Vagina (tissue), 2 donors: ENCODE results near the gene CELA2B. TPM values are rescaled to one million over a fixed set of nuclear protein-coding genes. Genes with fewer than 3 reads are reported as not detected.
"Not testable (repeated sequence)": the region's sequence is repeated elsewhere in the genome, so short reads cannot be mapped to it uniquely, and the experiment has no call there.

Experiments used
- DNase-seq, 2 donors: peaks; one replicate each; pipeline ENCODE4 v3.0.0-alpha.2; 2017; ENCODE audit errors: extremely low spot score in 2 of 2
- H3K27ac ChIP-seq: fragments of 200-600 bp; sonication (generic); one replicate; pipeline ENCODE4 v1.5.1; 2019
- H3K27me3 ChIP-seq: fragments of 200-600 bp; sonication (generic); one replicate; pipeline ENCODE4 v1.5.1; 2019
- H3K36me3 ChIP-seq, 2 donors: fragments of 200-600 bp; sonication (generic); one replicate each; pipeline ENCODE4 v1.5.1; 2017 to 2019
- H3K4me1 ChIP-seq: fragments of 200-600 bp; sonication (generic); one replicate; pipeline ENCODE4 v1.5.1; 2019
- H3K4me3 ChIP-seq, 2 donors: fragments of 200-600 bp; sonication (generic); 1 replicate in 1 of 2; 2 replicates in 1 of 2; pipeline ENCODE4 v1.5.1; 2016 to 2019
- H3K9me3 ChIP-seq: fragments of 200-600 bp; sonication (generic); one replicate; pipeline ENCODE4 v1.5.1; 2019
- POLR2A ChIP-seq, 2 donors: fragments of 450-650 bp; IDR thresholded peaks; one replicate each; pipeline ENCODE4 v1.6.1; 2017; ENCODE audit warnings: antibody characterized with exemption in 2 of 2, mild to moderate bottlenecking in 2 of 2, moderate library complexity in 2 of 2
- POLR2AphosphoS5 ChIP-seq, 2 donors: sonication (generic); formaldehyde crosslinking; IDR thresholded peaks; one replicate each; pipeline ENCODE4 v1.9.0; 2017; ENCODE audit warnings: antibody characterized with exemption in 2 of 2, mild to moderate bottlenecking in 2 of 2, low read depth in 1 of 2; ENCODE audit not compliant: insufficient read depth in 1 of 2
- intact Hi-C: fragments of 100-400 bp; cut with DNase I; formaldehyde crosslinking; loops from one replicate; pipeline ENCODE4 v1.15.1; 2023
- total RNA-seq: library from RNA; depleted of rRNA; stranded (reverse); fragments of >200 nt; gene quantifications from one replicate; pipeline ENCODE4 v1.2.3, GENCODE V29; 2016
- TF ChIP-seq, protein P1 (sequence below), 3 experiments: fragments of 450-650 bp in 2 of 3; fragments of 200-600 bp in 1 of 3; sonication (generic) in 1 of 3; IDR thresholded peaks; one replicate each; pipeline ENCODE4 v1.5.1; 2017 to 2019; ENCODE audit warnings: antibody characterized with exemption in 3 of 3, mild to moderate bottlenecking in 2 of 3, moderate library complexity in 2 of 3

CELA2B gene
- total RNA-seq, 1 donor from 2014 or later: not detected

GRCh38 chr1:15510611-15511405 is 34.9 kb downstream of the CELA2B start:
- DNase-seq: no peak
- intact Hi-C loops: no loop called here

DNA sequence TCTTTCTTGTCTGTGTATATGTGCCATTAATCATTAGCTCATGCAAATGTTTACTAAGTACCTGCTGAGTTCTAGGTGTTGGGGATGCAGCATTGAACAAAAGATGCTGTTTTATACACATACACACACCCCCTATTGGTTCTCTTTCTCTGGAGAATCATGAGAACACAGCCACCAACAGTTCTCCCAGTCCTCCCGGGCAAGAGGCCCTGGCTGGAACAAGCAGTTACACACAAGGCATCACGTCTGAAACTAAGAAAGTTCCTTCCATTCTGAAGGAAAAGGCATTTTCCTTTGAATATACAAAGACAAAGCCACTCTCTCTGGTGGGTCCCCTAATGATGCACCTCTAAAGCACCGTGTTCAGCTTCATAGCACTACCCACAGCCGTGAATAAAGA is 37.3 kb downstream of the CELA2B start:
- TF ChIP-seq, protein P1, sequence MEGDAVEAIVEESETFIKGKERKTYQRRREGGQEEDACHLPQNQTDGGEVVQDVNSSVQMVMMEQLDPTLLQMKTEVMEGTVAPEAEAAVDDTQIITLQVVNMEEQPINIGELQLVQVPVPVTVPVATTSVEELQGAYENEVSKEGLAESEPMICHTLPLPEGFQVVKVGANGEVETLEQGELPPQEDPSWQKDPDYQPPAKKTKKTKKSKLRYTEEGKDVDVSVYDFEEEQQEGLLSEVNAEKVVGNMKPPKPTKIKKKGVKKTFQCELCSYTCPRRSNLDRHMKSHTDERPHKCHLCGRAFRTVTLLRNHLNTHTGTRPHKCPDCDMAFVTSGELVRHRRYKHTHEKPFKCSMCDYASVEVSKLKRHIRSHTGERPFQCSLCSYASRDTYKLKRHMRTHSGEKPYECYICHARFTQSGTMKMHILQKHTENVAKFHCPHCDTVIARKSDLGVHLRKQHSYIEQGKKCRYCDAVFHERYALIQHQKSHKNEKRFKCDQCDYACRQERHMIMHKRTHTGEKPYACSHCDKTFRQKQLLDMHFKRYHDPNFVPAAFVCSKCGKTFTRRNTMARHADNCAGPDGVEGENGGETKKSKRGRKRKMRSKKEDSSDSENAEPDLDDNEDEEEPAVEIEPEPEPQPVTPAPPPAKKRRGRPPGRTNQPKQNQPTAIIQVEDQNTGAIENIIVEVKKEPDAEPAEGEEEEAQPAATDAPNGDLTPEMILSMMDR (IDR thresholded peaks at IDR 0.05): no peak
- TF ChIP-seq POLR2AphosphoS5 (IDR thresholded peaks at IDR 0.05; ENCODE audit: insufficient read depth in 1 of 2, low read depth in 1 of 2): no peak
- no peak for TF ChIP-seq POLR2A (IDR thresholded peaks at IDR 0.05)
- intact Hi-C loops: no loop called here
- H3K4me1 ChIP-seq: no peaks in the 10 kb centered on the region

More at GRCh38 chr1:15510611-15511405, 34.9 kb downstream of the CELA2B start:
- Histone ChIP-seq H3K27ac (no peak overlapping the region), H3K36me3 (peaks cover 0 to 2% of the 10 kb centered on the region in 2 donors), H3K9me3 (no peaks in the 10 kb centered on the region), H3K27me3 (no peaks in the 10 kb centered on the region), H3K4me3 (no peak overlapping the region), H3K4me1 (no peaks in the 10 kb centered on the region)
- TF ChIP-seq POLR2A (IDR thresholded peaks at IDR 0.05) (no peak), POLR2AphosphoS5 (IDR thresholded peaks at IDR 0.05; ENCODE audit: insufficient read depth in 1 of 2, low read depth in 1 of 2) (no peak)
- TF ChIP-seq, protein P1 (IDR thresholded peaks at IDR 0.05): no peak

DNA sequence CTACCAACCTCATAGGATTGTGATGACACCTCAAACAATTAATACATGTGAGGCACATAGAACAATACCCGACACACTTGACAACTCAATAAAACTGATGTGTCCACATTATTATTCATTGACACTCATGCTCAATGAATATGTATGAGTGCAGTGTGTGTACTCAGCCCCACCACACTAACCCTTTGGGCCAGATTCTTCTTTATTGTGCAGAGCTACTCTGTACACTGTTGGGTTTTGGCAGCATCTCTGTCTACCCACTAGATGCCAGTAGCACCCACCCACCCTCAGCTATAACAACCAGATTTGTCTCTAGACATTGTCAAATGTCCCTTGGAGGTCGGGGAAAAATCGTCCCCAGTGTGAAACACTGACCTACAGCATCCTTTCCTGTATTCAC is 38.0 kb downstream of the CELA2B start:
- no peak for DNase-seq
- no peaks in the 10 kb centered on the region for H3K4me1 ChIP-seq
- TF ChIP-seq, protein P1 (IDR thresholded peaks at IDR 0.05): no peak
- TF ChIP-seq POLR2A (IDR thresholded peaks at IDR 0.05) (no peak), POLR2AphosphoS5 (IDR thresholded peaks at IDR 0.05; ENCODE audit: insufficient read depth in 1 of 2, low read depth in 1 of 2) (no peak)
- H3K4me3 ChIP-seq: no peak overlapping the region
- peaks cover 0 to 9% of the 10 kb centered on the region in 2 donors for H3K36me3 ChIP-seq
- no peaks in the 10 kb centered on the region for H3K9me3 ChIP-seq
- intact Hi-C loops: no loop called here
- H3K27me3 ChIP-seq: no peaks in the 10 kb centered on the region
- no peak overlapping the region for H3K27ac ChIP-seq

More for the DNA sequence above, 37.3 kb downstream of the CELA2B start:
- Histone ChIP-seq H3K27ac (no peak overlapping the region), H3K36me3 (peaks cover 0 to 9% of the 10 kb centered on the region in 2 donors), H3K27me3 (no peaks in the 10 kb centered on the region), H3K9me3 (no peaks in the 10 kb centered on the region), H3K4me3 (no peak overlapping the region)
- no peak for DNase-seq

DNA sequence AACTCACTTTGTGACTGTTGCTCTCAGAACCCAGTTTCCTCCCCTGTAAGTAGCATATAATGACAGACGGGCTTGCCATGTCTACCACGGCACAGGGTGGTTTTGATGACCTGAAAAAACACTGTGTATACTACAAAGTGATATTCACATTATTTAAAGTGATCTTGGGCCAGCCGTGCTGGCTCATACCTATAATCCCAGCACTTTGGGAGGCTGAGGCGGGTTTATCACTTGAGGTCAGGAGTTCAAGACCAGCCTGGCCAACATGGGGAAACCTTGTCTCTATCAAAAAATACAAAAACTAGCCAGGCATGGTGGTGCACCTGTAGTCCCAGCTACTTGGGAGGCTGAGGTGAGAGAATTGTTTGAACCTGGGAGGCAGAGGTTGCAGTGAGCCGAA is 38.7 kb downstream of the CELA2B start:
- H3K27ac ChIP-seq, H3K27me3 ChIP-seq, DNase-seq, H3K9me3 ChIP-seq, H3K36me3 ChIP-seq, intact Hi-C loops, H3K4me1 ChIP-seq, H3K4me3 ChIP-seq: not testable (repeated sequence)

DNA sequence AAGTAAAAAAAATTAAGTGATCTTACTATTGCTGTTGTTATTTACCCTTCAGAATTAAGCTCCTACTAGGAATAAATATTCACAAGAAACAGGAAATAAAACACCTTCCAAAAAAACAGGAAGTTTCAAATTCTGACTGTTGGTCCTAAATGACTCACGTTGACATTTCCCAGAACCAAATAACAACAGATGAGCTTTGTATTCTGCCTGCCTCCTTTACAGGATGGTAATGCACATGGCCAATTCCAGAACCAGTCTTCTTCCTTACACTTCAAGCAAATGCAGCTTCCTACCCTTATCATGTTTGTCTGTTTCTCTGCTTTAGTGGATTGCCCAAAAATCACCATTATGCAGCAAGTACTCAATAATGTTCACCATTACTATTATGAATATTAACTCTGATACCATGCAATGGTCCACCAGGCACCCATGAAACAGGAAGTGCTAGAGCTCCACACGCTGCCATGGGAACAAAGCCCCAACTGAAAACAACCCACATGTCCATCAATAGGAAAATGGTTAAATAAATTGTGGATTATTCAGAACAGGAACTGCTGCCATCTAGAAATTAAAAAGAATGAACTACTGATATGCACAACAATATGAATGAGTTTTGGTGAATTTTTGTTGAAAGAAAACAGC is 39.2 kb downstream of the CELA2B start:
- H3K36me3 ChIP-seq: peaks cover 0 to 9% of the 10 kb centered on the region in 2 donors
- no peaks in the 10 kb centered on the region for H3K9me3 ChIP-seq
- no peaks in the 10 kb centered on the region for H3K27me3 ChIP-seq
- no peak overlapping the region for H3K27ac ChIP-seq
- intact Hi-C loops: no loop called here
- TF ChIP-seq, protein P1 (IDR thresholded peaks at IDR 0.05): no peak
- no peak for TF ChIP-seq POLR2A (IDR thresholded peaks at IDR 0.05)
- TF ChIP-seq POLR2AphosphoS5 (IDR thresholded peaks at IDR 0.05; ENCODE audit: insufficient read depth in 1 of 2, low read depth in 1 of 2): no peak
- H3K4me1 ChIP-seq: no peaks in the 10 kb centered on the region
- H3K4me3 ChIP-seq: no peak overlapping the region
- no peak for DNase-seq
